Measurements from ENCODE around the gene ADGRF4.

GRCh38 chr6:47654255-47654654 is 44.1 kb upstream of the ADGRF4 start:
- TF ChIP-seq JUND (IDR thresholded peaks at IDR 0.05; ENCODE audit: low read length) (no peak), SIN3A (conservative IDR thresholded peaks at IDR 0.05 in 1 of 2, IDR thresholded peaks at IDR 0.05 in 1 of 2; ENCODE audit: low read depth in 1 of 2, low read length in 2 of 2) (no peak), TAF1 (IDR thresholded peaks at IDR 0.05; ENCODE audit: low read depth, low read length) (no peak), MAX (IDR thresholded peaks at IDR 0.05) (no peak), EGR1 (IDR thresholded peaks at IDR 0.05; ENCODE audit: borderline replicate concordance, low read depth, low read length) (no peak), SP2 (IDR thresholded peaks at IDR 0.05; ENCODE audit: low read length) (no peak), CREB1 (IDR thresholded peaks at IDR 0.05) (no peak), YY1 (IDR thresholded peaks at IDR 0.05; ENCODE audit: low read depth, low read length) (no peak), CTCF (IDR thresholded peaks at IDR 0.05; ENCODE audit: control extremely low read depth in 1 of 3, insufficient read depth in 1 of 3, low read depth in 1 of 3, low read length in 3 of 3) (no peak)

Measured in H1 (cell line).